Measurements from ENCODE around the gene E2F4. TPM values are rescaled to one million over a fixed set of nuclear protein-coding genes. Genes with fewer than 3 reads are reported as not detected.

Gene E2F4
- total and polyA plus RNA-seq, 8 donors: 45.7 to 81.4 (median 53.9) TPM

GRCh38 chr16:67199011-67199807 is 7.3 kb downstream of the E2F4 start, which contains the start of gene ELMO3:
ELMO3 (plus strand) TSS chr16:67199131; CDS start chr16:67199327, 196 bp downstream.
- peak in 1 of 2 donors; percentile 26 for TF ChIP-seq CTCF (IDR thresholded peaks at IDR 0.05)
- Histone ChIP-seq H3K27ac (peak within 1 kb of the TSS; percentile 61 to 67), H3K9me3 (no peaks in the 10 kb centered on the region), H3K27me3 (no peaks in the 10 kb centered on the region), H3K4me3 (peak within 1 kb of the TSS; percentile 27 to 42), H3K4me1 (peaks cover 3 to 41% of the 10 kb centered on the region in 2 donors), H3K36me3 (peaks cover 0 to 98% of the 10 kb centered on the region in 2 donors)
- ATAC-seq (peak; percentile 92), DNase-seq (peak in 2 of 4 donors; percentile 69 to 87)
- intact Hi-C loops (cut with DNase I): no loop called here

- ATAC-seq: peak; percentile 41
- peak in 1 of 2 donors; percentile 5 for TF ChIP-seq CTCF (IDR thresholded peaks at IDR 0.05)
- Histone ChIP-seq H3K4me3 (peak overlapping the region; percentile 27 to 42), H3K4me1 (peaks cover 3 to 39% of the 10 kb centered on the region in 2 donors), H3K36me3 (peaks cover 0 to 98% of the 10 kb centered on the region in 2 donors), H3K27me3 (no peaks in the 10 kb centered on the region), H3K27ac (no peak overlapping the region), H3K9me3 (no peaks in the 10 kb centered on the region)
- DNase-seq: peak in 1 of 4 donors; percentile 75
- intact Hi-C loops (cut with DNase I): no loop called here
Measured at GRCh38 chr16:67199808-67200198, 7.8 kb downstream of the E2F4 start.

DNA sequence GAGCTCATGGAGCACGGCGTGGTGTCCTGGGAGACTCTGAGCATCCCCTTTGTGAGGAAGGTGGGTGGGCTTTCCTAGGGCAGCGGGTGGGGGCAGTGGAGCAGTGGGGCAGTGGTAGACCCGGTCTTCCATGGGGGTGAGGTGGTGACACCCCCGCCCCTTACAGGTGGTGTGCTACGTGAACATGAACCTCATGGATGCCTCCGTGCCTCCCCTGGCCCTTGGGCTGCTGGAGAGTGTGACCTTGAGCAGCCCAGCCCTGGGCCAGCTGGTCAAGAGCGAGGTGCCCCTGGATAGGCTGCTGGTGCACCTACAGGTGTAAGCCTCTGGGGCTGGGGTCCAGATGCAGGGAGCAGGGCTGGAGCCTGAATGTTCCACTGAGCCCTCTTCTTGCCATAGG is 8.5 kb downstream of the E2F4 start:
- ATAC-seq (no peak), DNase-seq (peak in 1 of 4 donors; percentile 61)
- Histone ChIP-seq H3K27me3 (no peaks in the 10 kb centered on the region), H3K4me3 (no peak overlapping the region), H3K4me1 (peaks cover 3 to 34% of the 10 kb centered on the region in 2 donors), H3K27ac (no peak overlapping the region), H3K36me3 (peaks cover 0 to 93% of the 10 kb centered on the region in 2 donors), H3K9me3 (no peaks in the 10 kb centered on the region)
- intact Hi-C loops (cut with DNase I): no loop called here
- no peak for TF ChIP-seq CTCF (IDR thresholded peaks at IDR 0.05)

GRCh38 chr16:67201411-67202345 is 9.7 kb downstream of the E2F4 start:
- Histone ChIP-seq H3K36me3 (peaks cover 0 to 87% of the 10 kb centered on the region in 2 donors), H3K4me3 (no peak overlapping the region), H3K27ac (no peak overlapping the region), H3K27me3 (no peaks in the 10 kb centered on the region), H3K9me3 (no peaks in the 10 kb centered on the region), H3K4me1 (peaks cover 3 to 25% of the 10 kb centered on the region in 2 donors)
- intact Hi-C loops (cut with DNase I): no loop called here
- no peak for TF ChIP-seq CTCF (IDR thresholded peaks at IDR 0.05)
- ATAC-seq: no peak
- peak in 1 of 4 donors; percentile 67 for DNase-seq
